ENCODE results near the gene BCL7A. TPM values are rescaled to one million over a fixed set of nuclear protein-coding genes. Genes with fewer than 3 reads are reported as not detected.

Gene BCL7A
- total RNA-seq, 1 donor from 2014 or later: 41.4 TPM

DNA sequence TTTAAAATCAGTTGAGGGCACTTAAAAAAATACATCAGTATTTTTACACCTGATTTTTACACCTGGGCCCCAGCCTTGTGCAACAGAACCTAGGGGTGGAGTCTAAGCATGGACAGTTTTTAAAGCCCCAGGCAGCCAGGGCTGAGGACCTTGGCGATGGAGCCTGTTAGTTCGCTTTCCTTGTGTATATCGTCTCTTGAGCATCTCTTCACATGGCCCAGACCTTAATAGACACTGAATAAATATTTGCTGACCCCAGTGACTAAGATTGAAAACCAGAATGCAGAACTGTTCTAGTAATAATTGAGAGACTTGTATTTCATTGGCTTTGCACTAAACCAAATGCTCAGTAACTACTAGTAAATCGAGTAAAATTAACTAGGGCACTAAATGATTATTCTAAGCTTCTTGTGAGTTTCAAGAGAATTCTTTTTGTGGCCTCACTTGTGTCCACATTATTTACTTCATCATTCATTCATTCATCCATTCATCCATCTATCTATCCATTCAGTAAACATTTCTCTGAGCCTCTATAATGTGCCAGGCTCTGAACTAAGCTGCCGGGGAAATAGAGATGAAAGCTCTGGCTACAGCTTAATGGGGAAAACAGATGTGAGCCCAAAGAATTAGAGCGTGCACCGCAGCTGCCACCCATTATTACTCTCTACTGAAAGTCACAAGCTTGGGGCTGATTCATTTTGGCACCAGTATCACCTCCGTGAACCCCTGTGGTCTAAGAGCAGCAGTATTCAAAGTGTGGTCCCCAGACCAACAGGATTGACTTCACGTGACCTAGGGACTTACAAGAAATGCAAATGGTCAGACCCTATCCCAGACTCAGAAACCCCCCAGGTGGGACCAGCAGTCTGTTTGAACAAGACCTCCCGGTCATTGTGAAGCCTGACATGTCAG is 30.7 kb upstream of the BCL7A start:
- Mint-ChIP-seq H3K9me3 (no peaks in the 10 kb centered on the region), H3K27ac (peak overlapping the region; percentile 97), H3K27me3 (no peaks in the 10 kb centered on the region), H3K4me1 (peaks cover 36% of the 10 kb centered on the region), H3K4me3 (peak overlapping the region; percentile 45), H3K36me3 (ENCODE audit: low read depth) (no peaks in the 10 kb centered on the region)
- ChIA-PET CTCF (interaction anchor here (0.9 to 2.8 kb wide), 8 partner anchors 7 to 98 kb away, joined by 3 to 11 read pairs (median 8); partner anchors contain the start of genes BCL7A and CFAP251), POLR2A (interaction anchor here (0.5 to 3.3 kb wide), 20 partner anchors 7 to 190 kb away, joined by 3 to 130 read pairs (median 4); partner anchors contain the start of genes BCL7A, CFAP251, MLXIP and PSMD9)
- intact Hi-C loops (cut with micrococcal nuclease): loop anchor here (1.0 to 5.0 kb wide), 2 partner anchors 36 to 73 kb away; partner anchors contain the start of gene CFAP251
- ATAC-seq (ENCODE audit: low read depth): peak; percentile 51
- TF ChIP-seq, protein P1, sequence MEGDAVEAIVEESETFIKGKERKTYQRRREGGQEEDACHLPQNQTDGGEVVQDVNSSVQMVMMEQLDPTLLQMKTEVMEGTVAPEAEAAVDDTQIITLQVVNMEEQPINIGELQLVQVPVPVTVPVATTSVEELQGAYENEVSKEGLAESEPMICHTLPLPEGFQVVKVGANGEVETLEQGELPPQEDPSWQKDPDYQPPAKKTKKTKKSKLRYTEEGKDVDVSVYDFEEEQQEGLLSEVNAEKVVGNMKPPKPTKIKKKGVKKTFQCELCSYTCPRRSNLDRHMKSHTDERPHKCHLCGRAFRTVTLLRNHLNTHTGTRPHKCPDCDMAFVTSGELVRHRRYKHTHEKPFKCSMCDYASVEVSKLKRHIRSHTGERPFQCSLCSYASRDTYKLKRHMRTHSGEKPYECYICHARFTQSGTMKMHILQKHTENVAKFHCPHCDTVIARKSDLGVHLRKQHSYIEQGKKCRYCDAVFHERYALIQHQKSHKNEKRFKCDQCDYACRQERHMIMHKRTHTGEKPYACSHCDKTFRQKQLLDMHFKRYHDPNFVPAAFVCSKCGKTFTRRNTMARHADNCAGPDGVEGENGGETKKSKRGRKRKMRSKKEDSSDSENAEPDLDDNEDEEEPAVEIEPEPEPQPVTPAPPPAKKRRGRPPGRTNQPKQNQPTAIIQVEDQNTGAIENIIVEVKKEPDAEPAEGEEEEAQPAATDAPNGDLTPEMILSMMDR (IDR thresholded peaks at IDR 0.05): no peak
- no peak for DNase-seq

DNA sequence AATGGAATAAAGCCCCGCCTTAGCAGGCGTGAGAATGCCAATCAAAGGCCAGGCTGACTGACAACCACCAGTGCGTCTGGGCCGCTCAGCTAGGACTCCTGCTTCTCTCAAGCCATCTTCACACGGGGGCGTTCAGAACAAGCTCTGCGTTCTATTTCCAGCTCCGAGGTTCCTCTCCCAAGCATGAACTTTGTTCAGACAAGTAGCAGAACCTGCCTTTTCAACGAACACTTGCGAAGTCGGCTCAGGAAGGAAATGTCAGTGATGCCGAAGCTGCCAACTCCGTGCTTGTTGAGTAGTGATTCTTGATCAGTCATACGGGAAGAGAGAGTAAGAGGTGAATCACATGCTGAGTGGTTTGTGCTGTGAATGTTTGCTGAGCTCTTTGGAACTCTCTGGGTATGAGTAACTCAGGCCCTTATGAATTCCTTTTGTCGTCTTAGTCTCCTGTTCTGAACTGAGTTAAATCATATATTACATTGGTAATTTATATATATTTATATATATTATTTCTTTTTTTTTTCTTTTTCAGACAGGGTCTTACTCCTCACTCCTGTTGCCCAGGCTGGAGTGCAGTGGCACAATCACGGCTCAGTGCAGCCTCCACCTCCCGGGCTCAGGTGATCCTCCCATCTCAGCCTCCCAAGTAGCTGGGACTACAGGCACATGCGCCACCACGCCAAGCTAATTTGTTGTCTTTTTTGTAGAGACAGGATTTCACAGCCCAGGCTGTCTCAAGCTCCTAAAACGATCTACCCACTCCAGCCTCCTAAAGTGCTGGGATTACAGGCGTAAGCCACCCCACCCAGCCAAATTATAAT is 29.4 kb upstream of the BCL7A start:
- POLR2A ChIA-PET: interaction anchor here (0.5 to 3.3 kb wide), 20 partner anchors 8 to 1456 kb away, joined by 3 to 130 read pairs (median 4); partner anchors contain the start of genes BCL7A, CFAP251 and MLXIP
- intact Hi-C loops (cut with micrococcal nuclease): loop anchor here (1.0 to 5.0 kb wide), 3 partner anchors 12 to 35 kb away; no protein-coding TSS in a partner anchor
- no peaks in the 10 kb centered on the region for H3K27me3 Mint-ChIP-seq
- H3K36me3 Mint-ChIP-seq (ENCODE audit: low read depth): no peaks in the 10 kb centered on the region
- TF ChIP-seq, protein P1 (IDR thresholded peaks at IDR 0.05): no peak
- peak overlapping the region; percentile 97 for H3K27ac Mint-ChIP-seq
- ATAC-seq (ENCODE audit: low read depth) (peak; percentile 87), DNase-seq (peak; percentile 48)
- H3K4me3 Mint-ChIP-seq: peak overlapping the region; percentile 75
- no peaks in the 10 kb centered on the region for H3K9me3 Mint-ChIP-seq
- peaks cover 49% of the 10 kb centered on the region for H3K4me1 Mint-ChIP-seq
- CTCF ChIA-PET: interaction anchor here (0.6 to 2.8 kb wide), 9 partner anchors 9 to 96 kb away, joined by 3 to 11 read pairs (median 7); partner anchors contain the start of genes BCL7A and CFAP251

DNA sequence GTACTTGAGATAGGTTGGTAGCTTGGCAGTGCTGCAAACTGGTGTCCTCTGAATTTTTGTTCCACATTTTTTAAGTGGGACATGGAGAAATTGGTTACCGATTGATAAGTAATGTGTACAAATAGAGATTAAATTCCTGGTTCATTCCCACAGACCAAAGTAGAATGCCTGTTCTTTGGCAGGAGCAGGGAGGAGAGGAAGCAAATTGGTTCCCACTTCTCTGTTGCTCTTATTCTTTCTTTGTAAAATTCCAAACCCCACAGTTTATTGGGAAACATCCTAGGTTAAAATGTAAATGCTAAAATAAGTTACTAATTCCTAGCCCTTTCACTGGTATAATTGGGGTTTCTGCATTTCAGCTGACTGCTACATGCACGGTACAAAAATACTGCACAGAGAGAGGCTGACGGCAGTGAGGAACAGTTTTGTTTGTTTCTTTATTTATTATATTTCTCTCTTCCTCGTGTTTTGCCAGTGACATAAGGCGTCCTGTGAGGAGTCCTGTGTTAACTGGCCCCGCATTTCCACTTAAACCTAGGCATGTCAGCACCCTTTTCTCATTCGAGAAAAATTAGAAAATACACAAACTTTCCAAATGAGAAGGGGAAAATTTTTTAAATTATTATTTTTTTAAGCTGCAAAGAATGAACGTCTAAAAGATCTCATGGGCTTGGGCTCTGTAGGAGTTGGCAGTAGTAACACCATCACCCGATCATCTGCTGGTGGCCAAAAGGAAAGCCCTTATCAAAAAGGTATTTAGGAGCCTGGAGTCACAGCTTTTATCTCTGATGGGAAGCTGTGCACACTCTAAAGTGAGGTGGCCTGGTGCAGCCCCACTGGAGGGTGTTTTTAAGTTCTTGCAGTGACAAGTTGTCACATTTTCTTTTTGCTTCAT is 25.4 kb upstream of the BCL7A start:
- intact Hi-C loops (cut with micrococcal nuclease): loop anchor here (1.0 kb wide), 1 partner anchor 8 kb away; no protein-coding TSS in a partner anchor
- no peak for ATAC-seq (ENCODE audit: low read depth)
- H3K4me1 Mint-ChIP-seq: peaks cover 46% of the 10 kb centered on the region
- H3K27me3 Mint-ChIP-seq: no peaks in the 10 kb centered on the region
- H3K9me3 Mint-ChIP-seq: no peaks in the 10 kb centered on the region
- no peaks in the 10 kb centered on the region for H3K36me3 Mint-ChIP-seq (ENCODE audit: low read depth)
- POLR2A ChIA-PET: interaction anchor here (0.6 to 1.5 kb wide), 5 partner anchors 8 to 25 kb away, joined by 3 to 6 read pairs (median 4); partner anchors contain the start of gene BCL7A
- TF ChIP-seq, protein P1 (IDR thresholded peaks at IDR 0.05): no peak
- DNase-seq: no peak
- H3K27ac Mint-ChIP-seq: peak overlapping the region; percentile 4
- CTCF ChIA-PET: interaction anchor here (1.1 kb wide), 1 partner anchor 78 kb away, joined by 3 read pairs; the partner anchor contains the start of gene CFAP251
- H3K4me3 Mint-ChIP-seq: peak overlapping the region; percentile 9

DNA sequence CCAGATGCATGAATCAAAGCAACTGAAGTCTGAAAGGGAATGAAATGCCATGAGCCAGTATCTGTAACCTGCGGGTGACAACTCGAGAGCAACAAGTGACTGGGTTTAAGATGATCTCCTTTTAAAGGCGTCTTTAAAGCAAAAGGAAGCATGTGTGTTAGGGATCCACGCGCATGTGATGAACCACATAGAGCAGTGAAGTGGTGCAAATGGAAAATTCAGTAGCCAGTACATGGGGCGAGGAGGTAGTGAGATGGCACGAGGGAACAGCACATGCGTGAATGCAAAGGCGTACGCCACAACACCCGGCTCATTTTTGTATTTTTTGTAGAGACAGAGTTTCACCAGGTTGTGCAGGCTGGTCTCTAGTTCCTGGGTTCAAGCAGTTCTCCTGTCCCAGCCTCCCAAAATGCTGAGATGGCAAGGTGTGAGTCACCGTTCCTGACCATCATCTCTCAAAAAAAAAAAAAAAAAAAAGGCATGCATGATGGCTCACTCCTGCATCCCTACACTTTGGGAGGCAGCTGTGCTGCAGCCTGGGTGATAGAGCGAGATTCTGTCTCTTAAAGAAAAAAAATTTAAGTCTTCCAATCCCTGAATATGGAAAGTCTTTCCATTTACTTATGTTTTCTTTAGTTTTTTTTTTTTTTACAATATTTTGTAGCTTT is 24.6 kb upstream of the BCL7A start:
- ATAC-seq (ENCODE audit: low read depth): no peak
- peaks cover 44% of the 10 kb centered on the region for H3K4me1 Mint-ChIP-seq
- TF ChIP-seq, protein P1 (IDR thresholded peaks at IDR 0.05): no peak
- no peaks in the 10 kb centered on the region for H3K36me3 Mint-ChIP-seq (ENCODE audit: low read depth)
- intact Hi-C loops (cut with micrococcal nuclease): loop anchor here (1.0 kb wide), 1 partner anchor 7 kb away; no protein-coding TSS in a partner anchor
- ChIA-PET POLR2A (interaction anchor here (0.6 to 1.3 kb wide), 3 partner anchors 9 to 17 kb away, joined by 3 to 6 read pairs (median 4); no protein-coding TSS in a partner anchor), CTCF (no interaction called here)
- H3K27me3 Mint-ChIP-seq: no peaks in the 10 kb centered on the region
- no peak for DNase-seq
- H3K9me3 Mint-ChIP-seq: no peaks in the 10 kb centered on the region
- peak overlapping the region; percentile 9 for H3K4me3 Mint-ChIP-seq
- H3K27ac Mint-ChIP-seq: peak overlapping the region; percentile 4

All from activated B cell treated with CpG ODN at 0.5 μM for 24 hours (primary cell).